Lower lobe of right lung (tissue), 2 donors: ENCODE data around the gene NAV2. TPM values are rescaled to one million over a fixed set of nuclear protein-coding genes. Genes with fewer than 3 reads are reported as not detected.

ENCODE experiments used
- ATAC-seq, 2 donors: fragments of 200-7000 bp; cut with Tn5 transposase; one replicate each; pipeline ENCODE4 v1.9.1; 2020 to 2022; ENCODE audit warnings: mild to moderate bottlenecking in 2 of 2, moderate library complexity in 2 of 2
- DNase-seq: peaks from one replicate; pipeline ENCODE4 v3.0.0-alpha.2; 2020
- H3K27ac ChIP-seq: fragments of 200-600 bp; one replicate; pipeline ENCODE4 v1.8.0; 2022
- H3K27me3 ChIP-seq: fragments of 200-600 bp; one replicate; pipeline ENCODE4 v1.8.0; 2022; ENCODE audit warnings: low read depth
- H3K36me3 ChIP-seq: fragments of 200-600 bp; one replicate; pipeline ENCODE4 v1.8.0; 2022; ENCODE audit warnings: mild to moderate bottlenecking
- H3K4me1 ChIP-seq: fragments of 200-600 bp; one replicate; pipeline ENCODE4 v1.8.0; 2022
- H3K4me3 ChIP-seq: fragments of 200-600 bp; one replicate; pipeline ENCODE4 v1.8.0; 2022; ENCODE audit warnings: mild to moderate bottlenecking
- H3K9me3 ChIP-seq: fragments of 200-600 bp; one replicate; pipeline ENCODE4 v1.8.0; 2022
- intact Hi-C: fragments of 100-400 bp; cut with DNase I; formaldehyde crosslinking; loops from one replicate; pipeline ENCODE4 v1.11.0; 2022
- total RNA-seq: library from RNA; stranded (reverse); fragmentation: NEBNext Ultra II Directional; extraction: Animal tissue kit (Norgen Biotek cat#: 25700); gene quantifications from one replicate; pipeline ENCODE4 v1.2.1, GENCODE V29; 2021
- TF ChIP-seq, protein P1 (sequence below): fragments of 200-600 bp; IDR thresholded peaks from one replicate; pipeline ENCODE4 v1.8.0; 2022; ENCODE audit warnings: antibody characterized with exemption, mild to moderate bottlenecking
- donor health status: DM: no; HTN: yes; CAD: no; lungs with severe emphysema.

Gene NAV2
- total RNA-seq, 1 donor from 2014 or later: 36.9 TPM

DNA sequence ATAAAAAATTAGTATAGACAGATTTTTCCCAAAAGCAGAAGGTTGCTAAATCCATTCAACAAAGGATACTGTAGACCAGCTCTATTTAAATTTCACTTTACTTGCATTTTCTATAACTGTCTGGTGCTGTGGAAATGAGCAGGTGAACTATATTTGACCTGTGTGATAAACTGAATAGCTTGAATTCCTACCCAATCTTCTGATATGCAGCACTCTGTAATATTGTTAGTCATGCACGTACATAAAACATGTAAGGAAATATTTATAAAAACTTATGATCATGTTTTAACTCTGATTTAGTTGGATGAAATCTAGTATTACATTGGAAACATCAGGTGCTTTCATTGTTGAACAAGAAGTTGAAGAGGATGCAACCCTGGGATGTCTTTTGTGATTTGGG is 234.0 kb downstream of the NAV2 start:
- Histone ChIP-seq H3K4me1 (peaks cover 1% of the 10 kb centered on the region), H3K27me3 (no peaks in the 10 kb centered on the region), H3K4me3 (no peak overlapping the region), H3K36me3 (peaks cover 40% of the 10 kb centered on the region), H3K9me3 (no peaks in the 10 kb centered on the region), H3K27ac (no peak overlapping the region)
- DNase-seq (no peak), ATAC-seq (no peak)
- intact Hi-C loops: loop anchor here (10.0 kb wide), 1 partner anchor 188 kb away; no protein-coding TSS in a partner anchor
- TF ChIP-seq, protein P1, sequence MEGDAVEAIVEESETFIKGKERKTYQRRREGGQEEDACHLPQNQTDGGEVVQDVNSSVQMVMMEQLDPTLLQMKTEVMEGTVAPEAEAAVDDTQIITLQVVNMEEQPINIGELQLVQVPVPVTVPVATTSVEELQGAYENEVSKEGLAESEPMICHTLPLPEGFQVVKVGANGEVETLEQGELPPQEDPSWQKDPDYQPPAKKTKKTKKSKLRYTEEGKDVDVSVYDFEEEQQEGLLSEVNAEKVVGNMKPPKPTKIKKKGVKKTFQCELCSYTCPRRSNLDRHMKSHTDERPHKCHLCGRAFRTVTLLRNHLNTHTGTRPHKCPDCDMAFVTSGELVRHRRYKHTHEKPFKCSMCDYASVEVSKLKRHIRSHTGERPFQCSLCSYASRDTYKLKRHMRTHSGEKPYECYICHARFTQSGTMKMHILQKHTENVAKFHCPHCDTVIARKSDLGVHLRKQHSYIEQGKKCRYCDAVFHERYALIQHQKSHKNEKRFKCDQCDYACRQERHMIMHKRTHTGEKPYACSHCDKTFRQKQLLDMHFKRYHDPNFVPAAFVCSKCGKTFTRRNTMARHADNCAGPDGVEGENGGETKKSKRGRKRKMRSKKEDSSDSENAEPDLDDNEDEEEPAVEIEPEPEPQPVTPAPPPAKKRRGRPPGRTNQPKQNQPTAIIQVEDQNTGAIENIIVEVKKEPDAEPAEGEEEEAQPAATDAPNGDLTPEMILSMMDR: no peak

DNA sequence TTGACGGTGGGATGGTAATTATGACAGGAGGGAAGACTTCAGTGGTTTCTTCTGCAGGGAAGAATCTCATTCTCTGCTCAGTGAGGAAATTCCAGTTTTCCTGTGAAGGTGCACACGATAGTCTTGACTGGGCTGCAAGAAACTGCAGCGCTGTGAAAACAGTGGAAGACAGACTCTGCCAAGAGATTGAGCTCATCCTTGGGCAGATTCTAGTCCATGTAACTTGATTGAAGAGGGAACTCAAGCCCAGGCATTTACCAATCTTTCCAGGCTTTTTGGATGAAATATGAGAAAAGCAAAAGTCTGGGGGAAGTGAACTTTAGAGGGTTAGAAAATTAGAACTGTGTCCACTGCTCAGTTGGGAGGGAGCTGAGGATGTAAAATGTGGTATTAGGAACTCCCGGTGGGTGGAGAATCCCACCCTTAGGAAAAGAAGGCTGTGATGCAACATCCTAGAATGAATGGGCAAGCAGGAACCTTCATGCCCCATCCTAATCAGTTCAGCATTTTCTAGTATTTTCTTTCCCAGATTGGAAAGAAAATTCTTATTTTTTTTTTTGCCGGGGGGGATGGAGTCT is 235.0 kb downstream of the NAV2 start:
- peaks cover 40% of the 10 kb centered on the region for H3K36me3 ChIP-seq
- H3K4me1 ChIP-seq: peaks cover 8% of the 10 kb centered on the region
- H3K27me3 ChIP-seq: no peaks in the 10 kb centered on the region
- TF ChIP-seq, protein P1: no peak
- H3K27ac ChIP-seq: no peak overlapping the region
- no peaks in the 10 kb centered on the region for H3K9me3 ChIP-seq
- intact Hi-C loops: loop anchor here (10.0 kb wide), 1 partner anchor 187 kb away; no protein-coding TSS in a partner anchor
- no peak for DNase-seq
- H3K4me3 ChIP-seq: no peak overlapping the region
- no peak for ATAC-seq

DNA sequence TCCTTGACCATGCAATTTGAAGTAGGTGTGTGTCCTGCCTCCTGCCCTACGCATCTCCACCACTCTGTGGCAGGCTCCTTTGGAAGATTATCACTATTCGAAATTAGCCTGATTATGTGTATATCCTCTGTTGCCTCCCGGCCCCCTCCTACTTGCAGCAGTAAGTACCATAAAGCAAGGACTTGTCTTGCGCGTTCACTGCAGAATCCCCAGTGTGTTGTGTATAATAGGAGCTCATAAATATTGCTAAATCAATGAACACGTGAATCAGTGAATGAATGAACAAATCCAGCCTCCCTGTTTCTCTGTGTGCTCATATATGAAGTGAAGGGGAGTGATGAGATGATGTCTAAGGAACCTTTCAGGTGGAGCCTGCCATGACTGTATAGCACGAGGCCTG is 237.0 kb downstream of the NAV2 start:
- Histone ChIP-seq H3K27me3 (no peaks in the 10 kb centered on the region), H3K9me3 (no peaks in the 10 kb centered on the region), H3K4me1 (peaks cover 25% of the 10 kb centered on the region), H3K36me3 (peaks cover 37% of the 10 kb centered on the region), H3K4me3 (no peak overlapping the region), H3K27ac (no peak overlapping the region)
- intact Hi-C loops: loop anchor here (10.0 kb wide), 1 partner anchor 185 kb away; no protein-coding TSS in a partner anchor
- ATAC-seq: no peak
- no peak for DNase-seq
- TF ChIP-seq, protein P1: no peak

DNA sequence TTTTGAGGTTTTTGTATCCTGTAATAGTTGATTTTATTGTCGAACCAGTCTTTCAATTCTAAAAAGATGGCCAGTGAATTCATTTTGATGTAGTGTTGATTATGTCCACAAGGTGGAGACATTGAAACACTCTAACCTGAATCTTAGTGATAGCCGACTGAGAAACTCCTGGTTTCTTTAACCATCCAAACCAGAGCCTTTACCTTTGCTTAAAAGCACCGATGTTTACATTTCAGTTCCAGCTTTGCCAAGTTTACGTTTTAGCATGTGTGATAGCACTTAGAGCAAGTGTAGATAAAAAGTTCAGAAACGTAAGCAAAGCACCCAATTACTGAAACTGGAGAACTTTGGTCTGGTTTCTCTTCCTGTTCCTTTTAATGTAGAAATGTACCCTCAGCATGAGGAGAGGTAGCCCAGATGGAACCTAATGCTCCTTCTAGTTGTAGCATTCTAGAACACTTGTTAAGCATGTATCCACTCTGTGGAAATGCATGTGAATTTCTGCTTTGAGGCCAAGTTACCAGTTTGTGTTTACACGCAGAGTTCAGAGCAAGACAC is 239.0 kb downstream of the NAV2 start:
- ATAC-seq: peak; percentile 65 to 67

DNA sequence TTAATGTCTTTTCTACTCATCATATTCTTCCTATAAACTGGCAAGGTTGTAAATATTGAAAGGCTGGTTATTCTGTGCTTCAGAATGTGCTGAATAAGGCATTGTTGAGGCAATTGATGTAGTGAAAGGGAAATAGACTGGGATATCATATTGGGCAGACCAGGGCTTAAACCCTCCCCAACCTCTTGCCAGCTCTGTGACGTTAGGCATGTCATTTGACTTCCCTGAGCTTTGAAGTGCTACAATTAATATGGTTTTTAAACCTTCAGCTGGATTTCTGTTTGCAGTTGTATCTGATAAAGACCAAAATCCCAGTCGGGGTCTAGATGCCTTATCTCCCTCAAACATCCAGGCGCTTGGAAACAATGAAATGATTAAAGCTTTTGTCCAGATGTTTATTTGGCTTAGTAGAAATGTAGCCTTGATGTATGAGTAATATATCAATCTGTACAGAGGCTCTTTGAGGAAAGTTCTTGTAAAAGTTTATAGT is 239.5 kb downstream of the NAV2 start:
- H3K4me3 ChIP-seq: no peak overlapping the region
- no peaks in the 10 kb centered on the region for H3K27me3 ChIP-seq
- H3K4me1 ChIP-seq: peaks cover 28% of the 10 kb centered on the region
- H3K27ac ChIP-seq: no peak overlapping the region
- intact Hi-C loops: no loop called here
- ATAC-seq: no peak
- peaks cover 22% of the 10 kb centered on the region for H3K36me3 ChIP-seq
- no peak for DNase-seq
- TF ChIP-seq, protein P1: no peak
- H3K9me3 ChIP-seq: no peaks in the 10 kb centered on the region

More for the DNA sequence above, 239.0 kb downstream of the NAV2 start:
- H3K4me1 ChIP-seq: peaks cover 28% of the 10 kb centered on the region
- no peak for DNase-seq
- peak overlapping the region; percentile 15 for H3K4me3 ChIP-seq
- intact Hi-C loops: no loop called here
- peaks cover 27% of the 10 kb centered on the region for H3K36me3 ChIP-seq
- no peak overlapping the region for H3K27ac ChIP-seq
- H3K27me3 ChIP-seq: no peaks in the 10 kb centered on the region
- TF ChIP-seq, protein P1: peak; percentile 65
- no peaks in the 10 kb centered on the region for H3K9me3 ChIP-seq
